Activated T-cell treated with anti-CD3 and anti-CD28 coated beads, Interleukin-2, amount 50 U/mL, for 72 hours (primary cell): ENCODE results near the gene CTSE. TPM values are rescaled to one million over a fixed set of nuclear protein-coding genes. Genes with fewer than 3 reads are reported as not detected.
"Not testable (repeated sequence)": the region's sequence is repeated elsewhere in the genome, so short reads cannot be mapped to it uniquely, and the experiment has no call there.

Experiments
- ATAC-seq, 2 donors: fragments of 150-1000 bp; cut with Tn5 transposase; replicated peaks in 1 of 2; 2 replicates each; pipeline ENCODE4 v1.10.0; 2021; ENCODE audit warnings: moderate library complexity in 2 of 2, mild to moderate bottlenecking in 1 of 2
- DNase-seq, 2 donors: peaks; one replicate each; pipeline ENCODE4 v3.0.0; 2021 to 2022; ENCODE audit warnings: mixed read lengths in 1 of 2
- H3K27ac Mint-ChIP-seq: one replicate; pipeline ENCODE4 v1.8.0; 2022; ENCODE audit warnings: mild to moderate bottlenecking, moderate library complexity, mixed read lengths
- H3K27me3 Mint-ChIP-seq: one replicate; pipeline ENCODE4 v1.8.0; 2022; ENCODE audit warnings: low read depth, mixed read lengths
- H3K36me3 Mint-ChIP-seq, 2 donors: one replicate each; pipeline ENCODE4 v1.8.0; 2022; ENCODE audit warnings: mixed read lengths in 2 of 2, mild to moderate bottlenecking in 1 of 2; ENCODE audit not compliant: insufficient read depth in 2 of 2
- H3K4me1 Mint-ChIP-seq: one replicate; pipeline ENCODE4 v1.8.0; 2022; ENCODE audit warnings: low read depth, mixed read lengths
- H3K4me3 Mint-ChIP-seq, 2 donors: one replicate each; pipeline ENCODE4 v1.8.0; 2022; ENCODE audit warnings: mild to moderate bottlenecking in 2 of 2, mixed read lengths in 2 of 2, moderate library complexity in 2 of 2
- H3K9me3 Mint-ChIP-seq, 2 donors: one replicate each; pipeline ENCODE4 v1.8.0; 2022; ENCODE audit warnings: mixed read lengths in 2 of 2
- total RNA-seq, 2 donors: library from RNA; stranded (reverse); gene quantifications; one replicate each; pipeline ENCODE4 v1.2.3, GENCODE V29; 2022

Gene CTSE
- total RNA-seq, 2 donors from 2014 or later: not detected

GRCh38 chr1:206058289-206058926 is 34.7 kb upstream of the CTSE start:
- not testable (repeated sequence) for H3K27me3 Mint-ChIP-seq, H3K4me3 Mint-ChIP-seq, H3K9me3 Mint-ChIP-seq, DNase-seq, H3K4me1 Mint-ChIP-seq, H3K27ac Mint-ChIP-seq, H3K36me3 Mint-ChIP-seq, ATAC-seq

- H3K36me3 Mint-ChIP-seq, H3K4me3 Mint-ChIP-seq, H3K27me3 Mint-ChIP-seq, H3K27ac Mint-ChIP-seq, DNase-seq, ATAC-seq, H3K9me3 Mint-ChIP-seq: not testable (repeated sequence)
- peaks cover 28% of the 10 kb centered on the region for H3K4me1 Mint-ChIP-seq
Observed at GRCh38 chr1:206055639-206056323, 32.1 kb upstream of the CTSE start.

DNA sequence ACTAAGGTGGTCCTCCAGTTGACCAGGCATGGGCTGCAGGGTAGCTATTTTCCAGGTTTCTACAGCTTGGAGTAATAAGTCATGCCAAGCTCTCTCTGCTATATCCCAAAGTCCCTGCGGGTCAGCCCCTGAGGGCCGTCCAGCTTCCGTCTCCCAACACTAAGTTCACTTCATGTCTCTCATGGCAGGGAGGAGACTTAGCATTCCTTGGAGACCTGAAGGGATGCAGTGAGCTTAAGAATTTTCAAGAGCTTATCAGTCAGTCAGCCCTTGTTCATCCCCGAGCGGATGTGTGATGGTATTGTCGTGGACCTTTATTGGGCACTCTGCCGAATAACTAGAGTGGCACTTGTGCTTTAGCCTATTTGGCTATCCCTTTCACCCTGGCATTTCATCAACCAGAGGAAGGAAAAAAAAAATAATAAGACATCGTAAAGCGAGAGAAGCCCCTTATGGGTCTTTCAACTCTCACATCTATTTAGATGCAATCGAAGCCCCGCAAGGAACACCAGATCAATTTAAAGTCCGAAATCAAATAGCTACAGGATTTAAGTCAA is 31.5 kb upstream of the CTSE start:
- not testable (repeated sequence) for H3K9me3 Mint-ChIP-seq, H3K36me3 Mint-ChIP-seq, H3K27ac Mint-ChIP-seq, DNase-seq, H3K27me3 Mint-ChIP-seq, H3K4me3 Mint-ChIP-seq, ATAC-seq
- peaks cover 34% of the 10 kb centered on the region for H3K4me1 Mint-ChIP-seq

GRCh38 chr1:206053616-206054015 is 29.9 kb upstream of the CTSE start:
- H3K27me3 Mint-ChIP-seq, H3K27ac Mint-ChIP-seq, DNase-seq, H3K9me3 Mint-ChIP-seq, H3K36me3 Mint-ChIP-seq, ATAC-seq: not testable (repeated sequence)
- H3K4me1 Mint-ChIP-seq: peaks cover 49% of the 10 kb centered on the region
- H3K4me3 Mint-ChIP-seq: peak overlapping the region in 1 of 2 donors; percentile 15

GRCh38 chr1:206052919-206053610 is 29.4 kb upstream of the CTSE start, which contains the start of gene RHEX:
Gene RHEX (plus strand): TSS chr1:206053173. CDS start chr1:206097829, 44,656 bp downstream.
- H3K27ac Mint-ChIP-seq: peak within 1 kb of the TSS; percentile 4
- not testable (repeated sequence) for H3K36me3 Mint-ChIP-seq, H3K9me3 Mint-ChIP-seq, H3K27me3 Mint-ChIP-seq
- H3K4me1 Mint-ChIP-seq: peaks cover 50% of the 10 kb centered on the region
- DNase-seq (peak; percentile 26 to 29), ATAC-seq (peak in 1 of 2 donors; percentile 35)
- H3K4me3 Mint-ChIP-seq: peak within 1 kb of the TSS in 1 of 2 donors; percentile 15

- H3K36me3 Mint-ChIP-seq, DNase-seq, H3K27ac Mint-ChIP-seq, ATAC-seq, H3K9me3 Mint-ChIP-seq, H3K4me3 Mint-ChIP-seq: not testable (repeated sequence)
- H3K27me3 Mint-ChIP-seq: peaks cover 10% of the 10 kb centered on the region
- H3K4me1 Mint-ChIP-seq: peaks cover 50% of the 10 kb centered on the region
Observed at GRCh38 chr1:206052231-206052865, 28.7 kb upstream of the CTSE start.

- H3K4me1 Mint-ChIP-seq: peaks cover 50% of the 10 kb centered on the region
- H3K36me3 Mint-ChIP-seq: no peaks in the 10 kb centered on the region
- H3K9me3 Mint-ChIP-seq: no peaks in the 10 kb centered on the region
- DNase-seq (peak; percentile 41 to 60), ATAC-seq (peak; percentile 82 to 84)
- H3K4me3 Mint-ChIP-seq: peak overlapping the region; percentile 56 to 58
- peaks cover 10% of the 10 kb centered on the region for H3K27me3 Mint-ChIP-seq
- peak overlapping the region; percentile 34 for H3K27ac Mint-ChIP-seq
Observed at GRCh38 chr1:206050655-206051235, 27.1 kb upstream of the CTSE start.

GRCh38 chr1:206049919-206050600 is 26.4 kb upstream of the CTSE start:
- Mint-ChIP-seq H3K4me1 (peaks cover 50% of the 10 kb centered on the region), H3K36me3 (no peaks in the 10 kb centered on the region), H3K4me3 (no peak overlapping the region), H3K27me3 (peaks cover 7% of the 10 kb centered on the region), H3K9me3 (no peaks in the 10 kb centered on the region), H3K27ac (peak overlapping the region; percentile 56)
- no peak for DNase-seq
- ATAC-seq: no peak

DNA sequence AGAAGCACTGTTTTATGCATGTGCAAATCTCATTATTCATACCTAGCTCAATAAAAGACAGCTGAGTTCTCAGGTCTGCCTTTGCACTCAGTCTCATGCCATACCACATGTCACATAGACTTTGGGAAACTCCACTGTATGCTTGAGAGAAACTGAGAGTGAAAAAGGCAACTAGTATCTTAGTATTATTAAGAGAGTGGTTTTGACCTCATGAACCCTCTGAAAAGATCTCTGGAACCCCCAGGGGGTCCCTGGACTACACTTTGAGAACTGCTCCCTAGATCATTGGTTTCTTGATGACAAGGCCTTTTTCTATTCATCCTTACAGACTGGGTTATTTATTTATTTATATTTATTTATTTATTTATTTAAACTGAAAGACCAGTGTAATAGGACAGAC is 25.6 kb upstream of the CTSE start:
- Mint-ChIP-seq H3K27ac (no peak overlapping the region), H3K9me3 (no peaks in the 10 kb centered on the region), H3K27me3 (peaks cover 6% of the 10 kb centered on the region), H3K4me3 (no peak overlapping the region), H3K36me3 (no peaks in the 10 kb centered on the region), H3K4me1 (peaks cover 50% of the 10 kb centered on the region)
- DNase-seq: peak; percentile 11 to 15
- ATAC-seq: peak; percentile 76 to 78

DNA sequence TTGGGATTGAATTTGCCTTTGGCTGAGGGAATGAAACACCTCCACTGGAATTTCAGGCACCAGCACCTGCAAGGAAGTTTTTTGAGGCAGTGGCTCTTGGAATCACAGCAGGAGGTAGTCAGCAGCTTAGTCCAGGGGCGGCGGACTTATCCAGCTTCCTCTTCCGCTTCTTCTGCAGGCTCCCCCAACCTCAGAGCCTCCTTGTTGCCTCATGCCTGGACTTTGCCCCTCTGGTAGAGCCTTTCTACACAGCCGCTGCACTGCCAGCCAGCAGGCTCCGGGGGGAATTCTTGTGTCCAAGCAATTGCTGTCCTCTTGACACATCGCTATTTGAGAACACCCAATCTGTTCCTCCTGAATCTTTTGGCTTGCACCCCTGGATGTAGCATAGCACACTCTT is 24.9 kb upstream of the CTSE start:
- no peak overlapping the region for H3K4me3 Mint-ChIP-seq
- ATAC-seq (no peak), DNase-seq (no peak)
- H3K27me3 Mint-ChIP-seq: peaks cover 6% of the 10 kb centered on the region
- H3K36me3 Mint-ChIP-seq: no peaks in the 10 kb centered on the region
- H3K4me1 Mint-ChIP-seq: peaks cover 50% of the 10 kb centered on the region
- no peak overlapping the region for H3K27ac Mint-ChIP-seq
- no peaks in the 10 kb centered on the region for H3K9me3 Mint-ChIP-seq

DNA sequence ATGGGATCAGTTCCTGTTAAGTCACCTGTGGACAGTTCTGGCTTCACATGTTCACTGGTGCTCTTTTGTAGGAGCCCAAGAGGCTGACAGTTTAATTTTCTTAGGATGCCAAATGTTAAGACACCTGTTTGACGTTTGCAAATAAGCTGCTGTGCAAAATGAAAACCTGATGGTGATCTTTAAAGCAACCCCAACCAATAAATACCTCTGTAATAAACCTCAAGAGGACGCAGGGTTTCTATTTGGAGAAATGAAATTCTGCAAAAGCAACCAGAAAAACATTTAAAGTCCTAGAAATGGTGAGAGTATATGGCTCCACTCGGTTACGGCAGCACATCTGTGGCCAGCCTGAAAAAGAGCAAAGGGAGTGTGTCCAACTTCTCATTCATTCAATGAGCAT is 23.6 kb upstream of the CTSE start:
- H3K9me3 Mint-ChIP-seq: no peaks in the 10 kb centered on the region
- H3K36me3 Mint-ChIP-seq: no peaks in the 10 kb centered on the region

DNA sequence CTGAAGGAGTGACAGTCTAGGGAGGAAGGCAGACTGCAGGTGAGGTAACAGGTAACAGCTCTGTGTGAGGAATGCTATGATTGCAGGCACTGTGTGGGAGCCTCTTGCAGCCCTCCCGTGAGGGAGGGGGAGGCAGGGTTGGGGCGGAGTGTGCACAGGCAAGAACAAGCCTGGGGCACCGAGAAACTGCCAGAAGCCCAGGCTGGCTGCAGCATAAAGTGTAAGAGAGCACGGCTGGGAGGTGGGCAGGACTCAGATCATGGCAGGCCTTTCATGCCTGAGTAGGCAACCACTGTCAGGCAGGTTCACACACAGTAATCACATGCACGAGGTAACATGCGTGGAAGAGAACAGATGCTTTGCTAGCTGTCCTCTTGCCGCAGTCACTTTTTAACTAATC is 17.9 kb upstream of the CTSE start:
- Mint-ChIP-seq H3K27me3 (peaks cover 27% of the 10 kb centered on the region), H3K27ac (no peak overlapping the region), H3K36me3 (no peaks in the 10 kb centered on the region), H3K9me3 (no peaks in the 10 kb centered on the region), H3K4me1 (peaks cover 13% of the 10 kb centered on the region), H3K4me3 (no peak overlapping the region)
- ATAC-seq: no peak
- no peak for DNase-seq

More for the DNA sequence above, 23.6 kb upstream of the CTSE start:
- no peak overlapping the region for H3K27ac Mint-ChIP-seq
- no peak overlapping the region for H3K4me3 Mint-ChIP-seq
- peaks cover 37% of the 10 kb centered on the region for H3K4me1 Mint-ChIP-seq
- DNase-seq (no peak), ATAC-seq (no peak)
- H3K27me3 Mint-ChIP-seq: peaks cover 6% of the 10 kb centered on the region
